ENCODE results near the gene MAP3K3. TPM values are rescaled to one million over a fixed set of nuclear protein-coding genes. Genes with fewer than 3 reads are reported as not detected.
"Not testable (repeated sequence)": the region's sequence is repeated elsewhere in the genome, so short reads cannot be mapped to it uniquely, and the experiment has no call there.

MAP3K3 gene
- total and polyA plus RNA-seq, 10 donors = 12.2 to 125 (median 87.9) TPM

DNA sequence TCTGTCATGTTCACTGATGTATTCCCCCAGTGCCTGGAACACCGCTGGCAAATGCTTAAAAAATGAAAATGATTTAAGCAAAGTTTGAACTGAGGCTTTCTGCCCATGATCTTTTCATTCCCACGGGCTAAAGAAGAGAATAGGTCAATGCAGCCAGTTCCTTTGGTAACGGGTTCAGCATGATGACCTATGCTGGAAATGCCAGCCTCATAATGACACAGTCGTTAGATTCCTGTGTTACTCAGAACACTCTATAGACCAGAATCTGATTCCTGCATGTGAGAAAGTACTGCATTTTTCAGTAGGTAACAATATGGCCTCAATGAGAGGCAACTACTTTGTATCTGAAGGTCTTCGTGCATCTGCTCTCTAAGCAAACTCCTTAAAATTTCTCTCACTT, 96.8 kb downstream of the MAP3K3 start:
- WGBS, 5 donors = 88 to 95% (median 89%) methylated on average over 5 of the region's 5 CpGs
- TF ChIP-seq POLR2A (IDR thresholded peaks at IDR 0.05) (no peak), POLR2AphosphoS5 (IDR thresholded peaks at IDR 0.05) (no peak), CTCF (IDR thresholded peaks at IDR 0.05 in 8 of 11, conservative IDR thresholded peaks at IDR 0.05 in 3 of 11) (no peak)
- Histone ChIP-seq H3K27me3 (replicated peaks in 1 of 7) (no peaks in the 10 kb centered on the region), H3K36me3 (peaks cover 0 to 88% (median 9%) of the 10 kb centered on the region in 6 donors), H3K4me1 (peaks cover 0 to 6% (median 0%) of the 10 kb centered on the region in 6 donors), H3K9me3 (no peaks in the 10 kb centered on the region), H3K27ac (no peak overlapping the region), H3K4me3 (no peak overlapping the region)
- DNase-seq = no peak
- intact Hi-C loops (cut with DNase I; ENCODE audit: low total_unique reads) = no loop called here

DNA sequence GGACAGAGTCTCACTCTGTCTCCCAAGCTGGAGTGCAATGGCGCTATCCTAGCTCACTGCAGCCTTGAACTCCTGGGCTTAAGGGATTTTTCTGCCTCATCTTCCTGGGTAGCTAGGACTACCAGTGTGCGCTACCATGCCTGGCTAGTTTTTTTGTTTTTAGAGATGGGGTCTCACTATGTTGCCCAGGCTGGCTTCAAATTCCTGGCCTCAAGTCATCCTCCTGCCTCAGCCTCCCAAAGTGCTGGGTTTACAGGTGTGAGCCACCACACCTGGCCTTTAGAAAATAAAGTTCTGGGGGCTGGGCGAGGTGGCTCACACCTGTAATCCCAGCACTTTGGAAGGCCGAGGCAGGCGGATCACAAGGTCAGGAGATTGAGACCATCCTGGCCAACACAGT, 98.0 kb downstream of the MAP3K3 start:
- H3K4me1 ChIP-seq; DNase-seq; H3K4me3 ChIP-seq; H3K9me3 ChIP-seq; H3K27me3 ChIP-seq (replicated peaks in 1 of 7); H3K27ac ChIP-seq; intact Hi-C loops (cut with DNase I; ENCODE audit: low total_unique reads): not testable (repeated sequence)
- WGBS, 5 donors = 95 to 100% (median 95%) methylated on average over 5 of the region's 5 CpGs
- peaks cover 0 to 88% (median 9%) of the 10 kb centered on the region in 6 donors for H3K36me3 ChIP-seq

GRCh38 chr17:63722403-63722802, 100.2 kb downstream of the MAP3K3 start:
- DNase-seq = no peak

GRCh38 chr17:63735691-63736090, 113.5 kb downstream of the MAP3K3 start:
- no peaks in the 10 kb centered on the region for H3K9me3 ChIP-seq
- H3K4me3 ChIP-seq = no peak overlapping the region
- no peak for DNase-seq
- intact Hi-C loops (cut with DNase I; ENCODE audit: low total_unique reads) = no loop called here
- peaks cover 0 to 27% (median 0%) of the 10 kb centered on the region in 6 donors for H3K36me3 ChIP-seq
- TF ChIP-seq CTCF (IDR thresholded peaks at IDR 0.05 in 8 of 11, conservative IDR thresholded peaks at IDR 0.05 in 3 of 11) (no peak), POLR2A (IDR thresholded peaks at IDR 0.05) (no peak), POLR2AphosphoS5 (IDR thresholded peaks at IDR 0.05) (no peak)
- H3K27me3 ChIP-seq (replicated peaks in 1 of 7) = no peaks in the 10 kb centered on the region
- H3K27ac ChIP-seq = no peak overlapping the region
- H3K4me1 ChIP-seq = peaks cover 6 to 37% (median 7%) of the 10 kb centered on the region in 6 donors
- 89 to 98% (median 92%) methylated on average over 7 to 8 of the region's 8 CpGs for WGBS, 5 donors

More at GRCh38 chr17:63722403-63722802, 100.2 kb downstream of the MAP3K3 start:
- H3K4me1 ChIP-seq = no peaks in the 10 kb centered on the region
- no peaks in the 10 kb centered on the region for H3K9me3 ChIP-seq
- intact Hi-C loops (cut with DNase I; ENCODE audit: low total_unique reads) = no loop called here
- H3K4me3 ChIP-seq = no peak overlapping the region
- WGBS, 5 donors = 79 to 92% (median 89%) methylated on average over 2 of the region's 2 CpGs
- no peaks in the 10 kb centered on the region for H3K27me3 ChIP-seq (replicated peaks in 1 of 7)
- no peak for TF ChIP-seq CTCF (IDR thresholded peaks at IDR 0.05 in 8 of 11, conservative IDR thresholded peaks at IDR 0.05 in 3 of 11)
- no peak for TF ChIP-seq POLR2AphosphoS5 (IDR thresholded peaks at IDR 0.05)
- TF ChIP-seq POLR2A (IDR thresholded peaks at IDR 0.05) = no peak
- H3K36me3 ChIP-seq = peaks cover 0 to 95% (median 23%) of the 10 kb centered on the region in 6 donors
- H3K27ac ChIP-seq = no peak overlapping the region
